Fibroblast of lung (primary cell): Measurements from ENCODE around the gene NUP62. TPM values are rescaled to one million over a fixed set of nuclear protein-coding genes. Genes with fewer than 3 reads are reported as not detected.

Experiments used
- DNase-seq, 2 donors: peaks; one replicate each; pipeline versions ENCODE4 v3.0.0 to v3.0.0-alpha.2; 2010; ENCODE audit warnings: low read depth in 2 of 2
- H2AFZ ChIP-seq: 2 replicates; pipeline ENCODE4 v1.5.1; 2012; ENCODE audit warnings: low read length, control low read depth, inconsistent platforms
- H3K27ac ChIP-seq: 2 replicates; pipeline ENCODE4 v1.5.1; 2011; ENCODE audit warnings: low read length, control low read depth; ENCODE audit not compliant: insufficient read depth
- H3K27me3 ChIP-seq: 2 replicates; pipeline ENCODE4 v1.5.1; 2011; ENCODE audit warnings: mild to moderate bottlenecking, low read length; ENCODE audit not compliant: control insufficient read depth, insufficient read depth
- H3K36me3 ChIP-seq: 2 replicates; pipeline ENCODE4 v1.5.1; 2011; ENCODE audit warnings: low read length; ENCODE audit not compliant: control insufficient read depth, insufficient read depth
- H3K4me1 ChIP-seq: 2 replicates; pipeline ENCODE4 v1.5.1; 2011; ENCODE audit warnings: low read length; ENCODE audit not compliant: control insufficient read depth, insufficient read depth; ENCODE audit errors: extremely low read depth
- H3K4me2 ChIP-seq: 2 replicates; pipeline ENCODE4 v1.5.1; 2011; ENCODE audit warnings: low read length, control low read depth; ENCODE audit not compliant: insufficient read depth; ENCODE audit errors: extremely low read depth
- H3K4me3 ChIP-seq, 4 experiments: fragments of 200-600 bp in 1 of 4; sonication (generic) in 1 of 4; replicated peaks in 1 of 4; 2 replicates each; pipeline ENCODE4 v1.5.1; 2011 to 2016; ENCODE audit warnings: low read length in 4 of 4, low read depth in 3 of 4, mild to moderate bottlenecking in 3 of 4, control low read depth in 2 of 4, inconsistent platforms in 1 of 4, mixed read lengths in 1 of 4; ENCODE audit not compliant: insufficient read depth in 1 of 4; ENCODE audit errors: control extremely low read depth in 1 of 4
- H3K79me2 ChIP-seq: 2 replicates; pipeline ENCODE4 v1.5.1; 2012; ENCODE audit warnings: mild to moderate bottlenecking, low read length, inconsistent platforms; ENCODE audit not compliant: control insufficient read depth, insufficient read depth
- H3K9ac ChIP-seq: 2 replicates; pipeline ENCODE4 v1.5.1; 2011; ENCODE audit warnings: mild to moderate bottlenecking, low read length, control low read depth; ENCODE audit not compliant: insufficient read depth
- H3K9me3 ChIP-seq: 2 replicates; pipeline ENCODE4 v1.5.1; 2012; ENCODE audit warnings: low read depth, low read length; ENCODE audit not compliant: control insufficient read depth, insufficient read depth
- H4K20me1 ChIP-seq: 2 replicates; pipeline ENCODE4 v1.5.1; 2011; ENCODE audit warnings: low read length; ENCODE audit not compliant: control insufficient read depth, insufficient read depth; ENCODE audit errors: extremely low read depth
- CTCF ChIP-seq, 2 donors: IDR thresholded peaks in 1 of 2; conservative IDR thresholded peaks in 1 of 2; 1 replicate in 1 of 2; 2 replicates in 1 of 2; pipeline ENCODE4 v1.5.1; 2011 to 2012; ENCODE audit warnings: low read length in 2 of 2, control low read depth in 1 of 2, inconsistent platforms in 1 of 2, low read depth in 1 of 2, mild to moderate bottlenecking in 1 of 2
- EZH2 ChIP-seq: IDR thresholded peaks from 2 replicates; pipeline ENCODE4 v1.5.1; 2012; ENCODE audit warnings: low read length, control low read depth, mild to moderate bottlenecking; ENCODE audit errors: missing control alignments
- polyA plus RNA-seq, 2 donors: library from polyadenylated mRNA; depleted of rRNA in 1 of 2; stranded (reverse) in 1 of 2; unstranded in 1 of 2; fragments of >200 nt; gene quantifications; 2 replicates each; pipeline ENCODE4 v1.2.1, GENCODE V29; 2011 to 2012; ENCODE audit warnings: missing spikeins in 1 of 2
- total RNA-seq: library from RNA; depleted of rRNA; stranded (reverse); fragments of >200 nt; gene quantifications from 2 replicates; pipeline ENCODE4 v1.2.1, GENCODE V29; 2014

Gene NUP62
- total and polyA plus RNA-seq, 2 donors (not counting 1 experiment from before 2014, with no cell fraction given) = 8.9 to 20.8 TPM

DNA sequence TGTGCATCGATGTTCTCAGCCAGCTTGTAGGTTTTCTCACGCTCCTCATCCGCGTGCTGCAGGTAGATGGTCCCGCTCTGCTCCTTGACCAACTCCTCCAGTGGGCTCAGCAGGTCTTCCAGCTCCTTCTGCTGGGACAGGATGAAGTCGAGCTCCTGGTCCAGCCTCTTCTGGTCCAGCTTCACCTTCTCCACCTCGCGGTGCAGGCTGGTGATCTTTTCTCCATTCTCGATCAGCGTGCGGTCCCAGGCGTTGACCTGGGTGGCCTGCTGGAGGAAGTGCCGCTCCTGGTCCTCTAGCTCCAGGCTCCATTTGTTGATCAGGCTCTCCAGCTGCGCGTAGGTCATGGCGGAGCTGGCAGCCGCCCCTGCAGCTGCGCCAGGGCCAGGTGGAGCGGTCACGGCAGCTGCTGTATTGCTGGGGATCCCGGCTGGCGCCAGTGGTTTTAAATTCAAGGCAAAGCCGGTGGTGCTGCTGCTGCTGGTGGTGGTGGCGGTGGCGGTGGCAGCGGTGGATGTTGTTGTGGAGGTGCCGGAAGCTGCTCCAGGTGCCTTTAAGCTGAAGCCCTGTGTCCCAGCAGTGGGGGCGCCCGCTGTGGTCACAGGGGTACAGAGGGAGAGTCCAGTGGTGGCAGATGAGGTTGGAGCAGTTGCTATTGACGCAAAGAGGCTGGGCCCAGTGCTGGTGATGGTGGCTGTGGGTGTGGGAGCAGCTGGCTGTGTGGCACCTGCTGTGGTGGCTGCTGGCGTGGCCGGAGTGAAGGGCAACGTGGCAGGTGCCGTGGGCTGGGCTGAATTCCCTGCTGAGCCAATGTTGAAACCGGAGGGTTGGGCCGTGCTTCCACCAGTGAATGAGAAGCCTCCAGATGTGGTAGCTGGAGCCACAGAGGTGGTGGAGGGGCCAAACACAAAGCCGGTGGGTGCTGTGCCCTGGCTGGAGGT is 20.6 kb downstream of the NUP62 start:
- TF ChIP-seq EZH2 (no peak), CTCF (conservative IDR thresholded peaks at IDR 0.05 in 1 of 2, IDR thresholded peaks at IDR 0.05 in 1 of 2; ENCODE audit: low read depth in 1 of 2, low read length in 2 of 2) (no peak)
- Histone ChIP-seq H3K79me2 (peaks cover 4% of the 10 kb centered on the region), H2AFZ (no peak overlapping the region), H3K9ac (no peak overlapping the region), H3K36me3 (peaks cover 25% of the 10 kb centered on the region), H3K9me3 (no peaks in the 10 kb centered on the region), H3K27ac (no peak overlapping the region), H3K27me3 (no peaks in the 10 kb centered on the region), H4K20me1 (no peaks in the 10 kb centered on the region), H3K4me2 (no peak overlapping the region), H3K4me1 (no peaks in the 10 kb centered on the region), H3K4me3 (no peak overlapping the region)
- no peak for DNase-seq

- peaks cover 2% of the 10 kb centered on the region for H3K79me2 ChIP-seq
- H3K4me1 ChIP-seq = no peaks in the 10 kb centered on the region
- H3K9ac ChIP-seq = no peak overlapping the region
- peaks cover 21% of the 10 kb centered on the region for H3K36me3 ChIP-seq
- no peak overlapping the region for H3K27ac ChIP-seq
- no peak overlapping the region for H2AFZ ChIP-seq
- DNase-seq = no peak
- H3K4me3 ChIP-seq = no peak overlapping the region
- no peak overlapping the region for H3K4me2 ChIP-seq
- TF ChIP-seq EZH2 (no peak), CTCF (conservative IDR thresholded peaks at IDR 0.05 in 1 of 2, IDR thresholded peaks at IDR 0.05 in 1 of 2; ENCODE audit: low read depth in 1 of 2, low read length in 2 of 2) (no peak)
- no peaks in the 10 kb centered on the region for H3K9me3 ChIP-seq
- no peaks in the 10 kb centered on the region for H4K20me1 ChIP-seq
- no peaks in the 10 kb centered on the region for H3K27me3 ChIP-seq
These were observed 21.4 kb downstream of the NUP62 start for GRCh38 chr19:49907745-49908446.

DNA sequence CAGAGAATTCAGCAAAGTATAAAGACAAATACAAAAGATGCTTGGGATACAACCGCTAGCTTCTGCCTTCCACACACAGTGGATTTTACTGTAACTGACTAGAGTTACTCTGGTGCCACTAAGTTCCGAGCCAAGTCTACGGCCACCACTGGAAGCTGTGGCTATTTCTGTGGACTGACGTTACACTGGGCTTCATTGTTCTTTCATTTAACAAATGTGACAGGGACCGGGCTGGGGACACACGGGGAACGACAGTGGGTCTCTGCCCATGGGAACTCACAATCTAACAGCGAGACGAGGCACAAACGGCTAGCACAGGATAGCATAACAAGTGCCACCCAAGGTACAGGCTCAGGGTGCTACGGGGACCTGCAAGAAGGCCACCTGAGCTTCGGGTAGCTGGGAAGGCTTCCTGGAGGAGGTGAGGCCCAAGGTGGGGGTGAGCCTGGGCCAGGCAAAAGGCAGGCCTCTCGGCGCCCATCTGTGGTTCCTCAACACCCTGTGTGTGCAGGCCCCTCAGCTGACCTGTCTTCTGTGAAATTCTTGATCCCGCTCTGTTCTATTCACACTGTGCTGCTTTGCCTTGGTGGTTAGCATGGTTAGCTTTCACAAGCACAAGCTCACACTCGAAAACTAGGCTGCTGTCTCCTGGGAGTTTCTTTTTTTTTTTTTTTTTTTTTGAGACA is 22.3 kb downstream of the NUP62 start:
- H3K79me2 ChIP-seq = peaks cover 2% of the 10 kb centered on the region
- TF ChIP-seq EZH2 = no peak
- no peak overlapping the region for H3K4me3 ChIP-seq
- H3K9me3 ChIP-seq = no peaks in the 10 kb centered on the region
- no peak overlapping the region for H2AFZ ChIP-seq
- no peak overlapping the region for H3K9ac ChIP-seq
- DNase-seq = no peak
- no peak overlapping the region for H3K4me2 ChIP-seq
- no peaks in the 10 kb centered on the region for H3K4me1 ChIP-seq
- H3K36me3 ChIP-seq = peaks cover 20% of the 10 kb centered on the region
- H3K27me3 ChIP-seq = no peaks in the 10 kb centered on the region
- no peak overlapping the region for H3K27ac ChIP-seq
- no peaks in the 10 kb centered on the region for H4K20me1 ChIP-seq
